Neural cell (in vitro differentiated cells): ENCODE results near the gene UVRAG.

Experiments used
- EP300 ChIP-seq: fragments of 450-650 bp; conservative IDR thresholded peaks from 2 replicates; pipeline ENCODE4 v1.6.1; 2014; ENCODE audit warnings: antibody characterized with exemption, mild to moderate bottlenecking, moderate library complexity; ENCODE audit not compliant: poor library complexity, severe bottlenecking
- EZH2 ChIP-seq: fragments of 200-600, 300-800 bp; shearing (Covaris generic), sonication (generic); IDR thresholded peaks from 2 replicates; pipeline ENCODE4 v1.6.1; 2014; ENCODE audit warnings: antibody characterized with exemption, low read length, borderline replicate concordance, mild to moderate bottlenecking; ENCODE audit not compliant: insufficient read depth, poor library complexity, severe bottlenecking
- MXI1 ChIP-seq: fragments of 450-650 bp; conservative IDR thresholded peaks from 2 replicates; pipeline ENCODE4 v1.6.1; 2014; ENCODE audit warnings: antibody characterized with exemption, mild to moderate bottlenecking; ENCODE audit not compliant: poor library complexity, severe bottlenecking
- POLR2AphosphoS5 ChIP-seq: IDR thresholded peaks from 2 replicates; pipeline ENCODE4 v1.6.1; 2012
- RAD21 ChIP-seq: fragments of 450-650 bp; conservative IDR thresholded peaks from 2 replicates; pipeline ENCODE4 v1.6.1; 2014; ENCODE audit warnings: antibody characterized with exemption, mild to moderate bottlenecking, moderate library complexity
- SMC3 ChIP-seq: fragments of 450-650 bp; conservative IDR thresholded peaks from 2 replicates; pipeline ENCODE4 v1.6.1; 2014; ENCODE audit warnings: antibody characterized with exemption, mild to moderate bottlenecking, moderate library complexity; ENCODE audit not compliant: poor library complexity
- TAF1 ChIP-seq: IDR thresholded peaks from 2 replicates; pipeline ENCODE4 v1.6.1; 2012; ENCODE audit warnings: low read depth
- TF ChIP-seq, protein P1 (sequence below): fragments of 450-650 bp; IDR thresholded peaks from 2 replicates; pipeline ENCODE4 v1.5.1; 2014; ENCODE audit warnings: antibody characterized with exemption, mild to moderate bottlenecking, moderate library complexity; ENCODE audit not compliant: poor library complexity, severe bottlenecking
- TF ChIP-seq, protein P2 (sequence below): IDR thresholded peaks from 2 replicates; pipeline ENCODE4 v1.6.1; 2012; ENCODE audit warnings: borderline replicate concordance

DNA sequence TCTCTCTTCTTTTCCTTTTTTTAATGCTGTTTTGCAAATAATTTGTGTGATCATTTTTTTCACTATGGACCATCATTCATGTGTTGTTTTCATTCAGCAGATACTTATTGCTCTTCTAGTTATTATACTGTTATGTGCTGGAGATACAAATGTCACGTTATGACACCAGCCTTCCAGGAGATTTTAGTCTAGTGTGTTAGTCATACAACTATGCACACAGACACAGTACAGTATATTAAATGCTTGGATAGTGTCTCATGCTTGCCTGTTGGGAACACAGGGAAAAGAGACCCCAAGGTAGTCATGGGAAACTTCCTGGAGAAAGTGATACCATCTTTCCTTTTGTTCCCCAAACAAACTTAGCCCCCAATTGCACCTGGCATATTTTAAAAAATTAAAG, 116.1 kb downstream of the UVRAG start:
- TF ChIP-seq, protein P1, sequence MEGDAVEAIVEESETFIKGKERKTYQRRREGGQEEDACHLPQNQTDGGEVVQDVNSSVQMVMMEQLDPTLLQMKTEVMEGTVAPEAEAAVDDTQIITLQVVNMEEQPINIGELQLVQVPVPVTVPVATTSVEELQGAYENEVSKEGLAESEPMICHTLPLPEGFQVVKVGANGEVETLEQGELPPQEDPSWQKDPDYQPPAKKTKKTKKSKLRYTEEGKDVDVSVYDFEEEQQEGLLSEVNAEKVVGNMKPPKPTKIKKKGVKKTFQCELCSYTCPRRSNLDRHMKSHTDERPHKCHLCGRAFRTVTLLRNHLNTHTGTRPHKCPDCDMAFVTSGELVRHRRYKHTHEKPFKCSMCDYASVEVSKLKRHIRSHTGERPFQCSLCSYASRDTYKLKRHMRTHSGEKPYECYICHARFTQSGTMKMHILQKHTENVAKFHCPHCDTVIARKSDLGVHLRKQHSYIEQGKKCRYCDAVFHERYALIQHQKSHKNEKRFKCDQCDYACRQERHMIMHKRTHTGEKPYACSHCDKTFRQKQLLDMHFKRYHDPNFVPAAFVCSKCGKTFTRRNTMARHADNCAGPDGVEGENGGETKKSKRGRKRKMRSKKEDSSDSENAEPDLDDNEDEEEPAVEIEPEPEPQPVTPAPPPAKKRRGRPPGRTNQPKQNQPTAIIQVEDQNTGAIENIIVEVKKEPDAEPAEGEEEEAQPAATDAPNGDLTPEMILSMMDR: no peak
- TF ChIP-seq POLR2AphosphoS5 (no peak), EZH2 (no peak), TAF1 (no peak), EP300 (no peak), SMC3 (no peak), RAD21 (no peak), MXI1 (no peak)
- TF ChIP-seq, protein P2, sequence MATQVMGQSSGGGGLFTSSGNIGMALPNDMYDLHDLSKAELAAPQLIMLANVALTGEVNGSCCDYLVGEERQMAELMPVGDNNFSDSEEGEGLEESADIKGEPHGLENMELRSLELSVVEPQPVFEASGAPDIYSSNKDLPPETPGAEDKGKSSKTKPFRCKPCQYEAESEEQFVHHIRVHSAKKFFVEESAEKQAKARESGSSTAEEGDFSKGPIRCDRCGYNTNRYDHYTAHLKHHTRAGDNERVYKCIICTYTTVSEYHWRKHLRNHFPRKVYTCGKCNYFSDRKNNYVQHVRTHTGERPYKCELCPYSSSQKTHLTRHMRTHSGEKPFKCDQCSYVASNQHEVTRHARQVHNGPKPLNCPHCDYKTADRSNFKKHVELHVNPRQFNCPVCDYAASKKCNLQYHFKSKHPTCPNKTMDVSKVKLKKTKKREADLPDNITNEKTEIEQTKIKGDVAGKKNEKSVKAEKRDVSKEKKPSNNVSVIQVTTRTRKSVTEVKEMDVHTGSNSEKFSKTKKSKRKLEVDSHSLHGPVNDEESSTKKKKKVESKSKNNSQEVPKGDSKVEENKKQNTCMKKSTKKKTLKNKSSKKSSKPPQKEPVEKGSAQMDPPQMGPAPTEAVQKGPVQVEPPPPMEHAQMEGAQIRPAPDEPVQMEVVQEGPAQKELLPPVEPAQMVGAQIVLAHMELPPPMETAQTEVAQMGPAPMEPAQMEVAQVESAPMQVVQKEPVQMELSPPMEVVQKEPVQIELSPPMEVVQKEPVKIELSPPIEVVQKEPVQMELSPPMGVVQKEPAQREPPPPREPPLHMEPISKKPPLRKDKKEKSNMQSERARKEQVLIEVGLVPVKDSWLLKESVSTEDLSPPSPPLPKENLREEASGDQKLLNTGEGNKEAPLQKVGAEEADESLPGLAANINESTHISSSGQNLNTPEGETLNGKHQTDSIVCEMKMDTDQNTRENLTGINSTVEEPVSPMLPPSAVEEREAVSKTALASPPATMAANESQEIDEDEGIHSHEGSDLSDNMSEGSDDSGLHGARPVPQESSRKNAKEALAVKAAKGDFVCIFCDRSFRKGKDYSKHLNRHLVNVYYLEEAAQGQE: no peak
